CMK (cell line): ENCODE results near the gene RAB5IF.
"Not testable (repeated sequence)": the region's sequence is repeated elsewhere in the genome, so short reads cannot be mapped to it uniquely, and the experiment has no call there.

Experiments
- DNase-seq: peaks from one replicate; pipeline ENCODE4 v3.0.0-alpha.2; 2010; ENCODE audit warnings: low read depth

The RAB5IF gene

GRCh38 chr20:36585410-36586125, 20.0 kb upstream of the RAB5IF start:
- DNase-seq, result no peak

- no peak for DNase-seq
Measured at GRCh38 chr20:36587388-36588070, 18.1 kb upstream of the RAB5IF start.

- DNase-seq, result no peak
Measured at GRCh38 chr20:36591281-36591680, 14.3 kb upstream of the RAB5IF start.

GRCh38 chr20:36591854-36592641, 13.5 kb upstream of the RAB5IF start:
- no peak for DNase-seq

- DNase-seq, result no peak
Measured at GRCh38 chr20:36593347-36593929, 12.1 kb upstream of the RAB5IF start.

GRCh38 chr20:36599912-36600345, 5.7 kb upstream of the RAB5IF start:
- DNase-seq, result no peak

- no peak for DNase-seq
Measured at GRCh38 chr20:36601540-36601939, 4.0 kb upstream of the RAB5IF start.

GRCh38 chr20:36604952-36605398, 604 bp upstream of the RAB5IF start:
- DNase-seq, result peak; percentile 59

- DNase-seq, result no peak
Measured at GRCh38 chr20:36606158-36607066, 833 bp downstream of the RAB5IF start.

GRCh38 chr20:36607586-36608387, 2.2 kb downstream of the RAB5IF start:
- DNase-seq, result no peak

GRCh38 chr20:36608388-36608728, 2.8 kb downstream of the RAB5IF start:
- DNase-seq, result not testable (repeated sequence)

GRCh38 chr20:36611625-36612024, 6.0 kb downstream of the RAB5IF start:
- no peak for DNase-seq

GRCh38 chr20:36613974-36614373, 8.4 kb downstream of the RAB5IF start:
- no peak for DNase-seq

- no peak for DNase-seq
Measured at GRCh38 chr20:36614781-36615557, 9.4 kb downstream of the RAB5IF start.

GRCh38 chr20:36620917-36621316, 15.3 kb downstream of the RAB5IF start:
- no peak for DNase-seq

- no peak for DNase-seq
Measured at GRCh38 chr20:36623444-36623843, 17.9 kb downstream of the RAB5IF start.

- no peak for DNase-seq
Measured at GRCh38 chr20:36624068-36624943, 18.7 kb downstream of the RAB5IF start.

GRCh38 chr20:36624944-36625324, 19.4 kb downstream of the RAB5IF start:
- DNase-seq, result no peak

- no peak for DNase-seq
Measured at GRCh38 chr20:36628076-36628475, 22.5 kb downstream of the RAB5IF start.
